Panc1 (cell line): ENCODE measurements around the gene CAPN10. TPM values are rescaled to one million over a fixed set of nuclear protein-coding genes. Genes with fewer than 3 reads are reported as not detected.

Source experiments
- ATAC-seq: fragments of 200-7000 bp; cut with Tn5 transposase; 2 replicates; pipeline ENCODE4 v1.9.1; 2020; ENCODE audit warnings: mild to moderate bottlenecking, moderate library complexity
- BruUV-seq: library from RNA; stranded (reverse); fragments of 400-500 nt; replicated peaks from 2 replicates; lab custom pipeline; 2021; lab: Mats Ljungman, UMichigan
- CTCF ChIA-PET: fragments of 300-600 bp; sonication (Branson Sonifier 250); formaldehyde crosslinking; loops from one replicate; lab custom pipeline; 2022; ENCODE audit warnings: antibody characterized with exemption; lab: Charles Lee
- POLR2A ChIA-PET: fragments of 300-600 bp; sonication (Branson Sonifier 250); formaldehyde crosslinking; loops from one replicate; lab custom pipeline; 2022; ENCODE audit warnings: antibody characterized with exemption; lab: Charles Lee
- DNase-seq: peaks from one replicate; pipeline ENCODE4 v3.0.0-alpha.2; 2010; ENCODE audit warnings: low read depth, low spot score
- H3K27ac ChIP-seq: 2 replicates; pipeline ENCODE4 v1.5.1; 2011; ENCODE audit warnings: mild to moderate bottlenecking, low read length, inconsistent platforms
- H3K27me3 ChIP-seq: fragments of 200-500 bp; sonication (Bioruptor generic); 2 replicates; pipeline ENCODE4 v1.6.0; 2014; ENCODE audit warnings: low read length, inconsistent platforms; ENCODE audit not compliant: control insufficient read depth, insufficient read depth
- H3K36me3 ChIP-seq: fragments of 200-500 bp; sonication (Bioruptor generic); 2 replicates; pipeline ENCODE4 v1.5.1; 2014; ENCODE audit warnings: inconsistent platforms, mild to moderate bottlenecking, low read length, moderate library complexity; ENCODE audit not compliant: control insufficient read depth, insufficient read depth
- H3K4me1 ChIP-seq: 2 replicates; pipeline ENCODE4 v1.5.1; 2011; ENCODE audit warnings: inconsistent platforms, mild to moderate bottlenecking, low read length, moderate library complexity; ENCODE audit not compliant: control insufficient read depth, insufficient read depth
- H3K4me3 ChIP-seq, 2 experiments: 2 replicates each; pipeline ENCODE4 v1.5.1; 2011 to 2012; ENCODE audit warnings: low read depth in 2 of 2, low read length in 2 of 2, mild to moderate bottlenecking in 2 of 2, inconsistent platforms in 1 of 2, moderate library complexity in 1 of 2
- H3K9me3 ChIP-seq: fragments of 200-500 bp; sonication (Bioruptor generic); 2 replicates; pipeline ENCODE4 v1.5.1; 2014; ENCODE audit warnings: low read depth, mild to moderate bottlenecking, inconsistent platforms, low read length, moderate library complexity; ENCODE audit not compliant: control insufficient read depth, insufficient read depth
- POLR2AphosphoS5 ChIP-seq: IDR thresholded peaks from 2 replicates; pipeline ENCODE4 v1.6.1; 2012; ENCODE audit warnings: mild to moderate bottlenecking, low read depth, low read length, moderate library complexity
- SIN3A ChIP-seq: IDR thresholded peaks from 2 replicates; pipeline ENCODE4 v1.6.1; 2012; ENCODE audit warnings: low read depth, mild to moderate bottlenecking, low read length, moderate library complexity, borderline replicate concordance; ENCODE audit not compliant: insufficient read depth
- TCF7L2 ChIP-seq: IDR thresholded peaks from 2 replicates; pipeline ENCODE4 v1.6.1; 2011; ENCODE audit warnings: mild to moderate bottlenecking, low read depth, low read length, inconsistent platforms
- in situ Hi-C: cut with HindIII; loops from 2 replicates; pipeline ENCODE4 v1.10.0; 2016; ENCODE audit warnings: low sequenced_read_pairs, low pct_unique_long_range_greater_than_20kb
- intact Hi-C: fragments of 100-400 bp; cut with micrococcal nuclease; formaldehyde crosslinking; loops from one replicate; pipeline ENCODE4 v1.10.0; 2022; ENCODE audit not compliant: unreplicated experiment
- total RNA-seq: library from RNA; stranded (reverse); gene quantifications from one replicate; pipeline ENCODE4 v1.2.1, GENCODE V29; 2021; ENCODE audit not compliant: unreplicated experiment
- TF ChIP-seq, protein P1 (sequence below), 2 experiments: IDR thresholded peaks; 2 replicates each; pipeline ENCODE4 v1.6.1; 2011 to 2012; ENCODE audit warnings: low read depth in 2 of 2, control low read depth in 1 of 2, low read length in 1 of 2, mild to moderate bottlenecking in 1 of 2, moderate library complexity in 1 of 2; ENCODE audit not compliant: insufficient read depth in 1 of 2
- TF ChIP-seq, protein P2 (sequence below): fragments of 450-650 bp; IDR thresholded peaks from 2 replicates; pipeline ENCODE4 v1.5.1; 2017; ENCODE audit warnings: mild to moderate bottlenecking

The CAPN10 gene
- total RNA-seq, 1 experiment from 2014 or later = 38.6 TPM

DNA sequence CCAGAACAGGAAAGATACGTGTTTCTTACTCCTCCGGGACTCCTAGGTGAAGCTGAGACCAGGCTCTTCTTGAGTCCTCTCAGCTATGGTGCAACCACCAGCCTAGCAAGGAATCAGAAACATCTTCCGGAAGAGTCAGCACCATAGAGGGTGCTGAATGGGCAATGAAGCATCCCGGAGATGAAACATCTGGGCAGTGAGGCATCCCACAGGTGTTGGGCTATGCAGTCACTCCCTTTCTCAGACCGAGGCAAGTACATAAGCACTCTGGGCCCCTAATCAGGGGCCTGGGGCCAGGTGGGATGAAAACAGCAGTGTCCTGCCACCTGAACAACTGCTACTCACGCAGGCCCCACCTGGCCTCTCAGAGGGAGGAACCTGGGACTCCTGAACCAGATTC, 1.4 kb upstream of the CAPN10 start:
- H3K27ac ChIP-seq = peak overlapping the region; percentile 91
- ChIA-PET CTCF (interaction anchor here (0.8 kb wide), 1 partner anchor 19 kb away, joined by 4 read pairs; no protein-coding TSS in a partner anchor), POLR2A (no interaction called here)
- BruUV-seq = no TSS peak
- peaks cover 38% of the 10 kb centered on the region for H3K4me1 ChIP-seq
- peak overlapping the region; percentile 98 to 100 for H3K4me3 ChIP-seq
- in situ Hi-C loops (no loop called here), intact Hi-C loops (no loop called here)
- TF ChIP-seq, protein P1, sequence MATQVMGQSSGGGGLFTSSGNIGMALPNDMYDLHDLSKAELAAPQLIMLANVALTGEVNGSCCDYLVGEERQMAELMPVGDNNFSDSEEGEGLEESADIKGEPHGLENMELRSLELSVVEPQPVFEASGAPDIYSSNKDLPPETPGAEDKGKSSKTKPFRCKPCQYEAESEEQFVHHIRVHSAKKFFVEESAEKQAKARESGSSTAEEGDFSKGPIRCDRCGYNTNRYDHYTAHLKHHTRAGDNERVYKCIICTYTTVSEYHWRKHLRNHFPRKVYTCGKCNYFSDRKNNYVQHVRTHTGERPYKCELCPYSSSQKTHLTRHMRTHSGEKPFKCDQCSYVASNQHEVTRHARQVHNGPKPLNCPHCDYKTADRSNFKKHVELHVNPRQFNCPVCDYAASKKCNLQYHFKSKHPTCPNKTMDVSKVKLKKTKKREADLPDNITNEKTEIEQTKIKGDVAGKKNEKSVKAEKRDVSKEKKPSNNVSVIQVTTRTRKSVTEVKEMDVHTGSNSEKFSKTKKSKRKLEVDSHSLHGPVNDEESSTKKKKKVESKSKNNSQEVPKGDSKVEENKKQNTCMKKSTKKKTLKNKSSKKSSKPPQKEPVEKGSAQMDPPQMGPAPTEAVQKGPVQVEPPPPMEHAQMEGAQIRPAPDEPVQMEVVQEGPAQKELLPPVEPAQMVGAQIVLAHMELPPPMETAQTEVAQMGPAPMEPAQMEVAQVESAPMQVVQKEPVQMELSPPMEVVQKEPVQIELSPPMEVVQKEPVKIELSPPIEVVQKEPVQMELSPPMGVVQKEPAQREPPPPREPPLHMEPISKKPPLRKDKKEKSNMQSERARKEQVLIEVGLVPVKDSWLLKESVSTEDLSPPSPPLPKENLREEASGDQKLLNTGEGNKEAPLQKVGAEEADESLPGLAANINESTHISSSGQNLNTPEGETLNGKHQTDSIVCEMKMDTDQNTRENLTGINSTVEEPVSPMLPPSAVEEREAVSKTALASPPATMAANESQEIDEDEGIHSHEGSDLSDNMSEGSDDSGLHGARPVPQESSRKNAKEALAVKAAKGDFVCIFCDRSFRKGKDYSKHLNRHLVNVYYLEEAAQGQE (IDR thresholded peaks at IDR 0.05; ENCODE audit: insufficient read depth in 1 of 2, low read depth in 2 of 2, low read length in 1 of 2) = no peak
- TF ChIP-seq POLR2AphosphoS5 (no peak), SIN3A (no peak), TCF7L2 (no peak)
- TF ChIP-seq, protein P2, sequence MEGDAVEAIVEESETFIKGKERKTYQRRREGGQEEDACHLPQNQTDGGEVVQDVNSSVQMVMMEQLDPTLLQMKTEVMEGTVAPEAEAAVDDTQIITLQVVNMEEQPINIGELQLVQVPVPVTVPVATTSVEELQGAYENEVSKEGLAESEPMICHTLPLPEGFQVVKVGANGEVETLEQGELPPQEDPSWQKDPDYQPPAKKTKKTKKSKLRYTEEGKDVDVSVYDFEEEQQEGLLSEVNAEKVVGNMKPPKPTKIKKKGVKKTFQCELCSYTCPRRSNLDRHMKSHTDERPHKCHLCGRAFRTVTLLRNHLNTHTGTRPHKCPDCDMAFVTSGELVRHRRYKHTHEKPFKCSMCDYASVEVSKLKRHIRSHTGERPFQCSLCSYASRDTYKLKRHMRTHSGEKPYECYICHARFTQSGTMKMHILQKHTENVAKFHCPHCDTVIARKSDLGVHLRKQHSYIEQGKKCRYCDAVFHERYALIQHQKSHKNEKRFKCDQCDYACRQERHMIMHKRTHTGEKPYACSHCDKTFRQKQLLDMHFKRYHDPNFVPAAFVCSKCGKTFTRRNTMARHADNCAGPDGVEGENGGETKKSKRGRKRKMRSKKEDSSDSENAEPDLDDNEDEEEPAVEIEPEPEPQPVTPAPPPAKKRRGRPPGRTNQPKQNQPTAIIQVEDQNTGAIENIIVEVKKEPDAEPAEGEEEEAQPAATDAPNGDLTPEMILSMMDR = no peak
- ATAC-seq = no peak
- no peaks in the 10 kb centered on the region for H3K27me3 ChIP-seq
- H3K9me3 ChIP-seq = no peaks in the 10 kb centered on the region; the same call in 1 of the 2 replicates
- no peak for DNase-seq
- peaks cover 5% of the 10 kb centered on the region; the same call in 1 of the 2 replicates for H3K36me3 ChIP-seq

DNA sequence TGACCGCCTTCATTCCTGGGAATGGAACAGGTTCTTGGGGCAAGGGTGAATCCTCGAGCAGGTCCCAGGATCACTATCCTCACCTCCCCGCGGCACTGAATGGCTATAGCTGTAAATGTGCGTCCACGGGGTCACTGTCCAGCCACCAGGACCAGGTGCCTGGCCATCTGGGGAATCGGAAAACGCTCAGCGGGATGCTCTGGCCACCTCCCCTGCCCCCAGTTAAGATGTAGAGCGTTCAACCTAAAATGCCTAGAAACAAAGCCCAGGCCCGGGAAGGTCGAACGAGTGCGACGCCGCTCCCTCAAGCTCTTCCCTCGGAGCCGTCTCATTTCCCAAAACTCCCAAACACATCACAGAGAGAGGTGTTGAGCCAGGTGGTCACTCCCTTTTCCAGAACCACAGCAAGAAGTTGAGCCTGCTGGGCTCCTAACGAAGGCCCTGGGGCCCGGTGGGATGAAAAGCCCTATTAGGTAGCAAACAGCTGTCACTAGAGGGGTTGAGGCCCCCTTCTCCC, 795 bp upstream of the CAPN10 start:
- intact Hi-C loops = no loop called here
- peak overlapping the region; percentile 91 for H3K27ac ChIP-seq
- ChIA-PET CTCF (interaction anchor here (0.6 to 0.8 kb wide), 2 partner anchors 20 to 255 kb away, joined by 3 to 4 read pairs; no protein-coding TSS in a partner anchor), POLR2A (interaction anchor here (0.7 kb wide), 1 partner anchor 20 kb away, joined by 3 read pairs; no protein-coding TSS in a partner anchor)
- H3K4me3 ChIP-seq = peak overlapping the region; percentile 98 to 100
- H3K9me3 ChIP-seq = no peaks in the 10 kb centered on the region; the same call in 1 of the 2 replicates
- peaks cover 5% of the 10 kb centered on the region; the same call in 1 of the 2 replicates for H3K36me3 ChIP-seq
- ATAC-seq (no peak), DNase-seq (no peak)
- BruUV-seq = TSS peak; percentile 73
- in situ Hi-C loops = no loop called here
- no peak for TF ChIP-seq TCF7L2
- TF ChIP-seq, protein P2 = no peak
- TF ChIP-seq SIN3A = no peak
- TF ChIP-seq, protein P1 (IDR thresholded peaks at IDR 0.05; ENCODE audit: insufficient read depth in 1 of 2, low read depth in 2 of 2, low read length in 1 of 2) = no peak
- no peak for TF ChIP-seq POLR2AphosphoS5
- H3K4me1 ChIP-seq = peaks cover 32% of the 10 kb centered on the region
- no peaks in the 10 kb centered on the region for H3K27me3 ChIP-seq
